ENCODE results near the gene PGAP1.

Gene PGAP1

DNA sequence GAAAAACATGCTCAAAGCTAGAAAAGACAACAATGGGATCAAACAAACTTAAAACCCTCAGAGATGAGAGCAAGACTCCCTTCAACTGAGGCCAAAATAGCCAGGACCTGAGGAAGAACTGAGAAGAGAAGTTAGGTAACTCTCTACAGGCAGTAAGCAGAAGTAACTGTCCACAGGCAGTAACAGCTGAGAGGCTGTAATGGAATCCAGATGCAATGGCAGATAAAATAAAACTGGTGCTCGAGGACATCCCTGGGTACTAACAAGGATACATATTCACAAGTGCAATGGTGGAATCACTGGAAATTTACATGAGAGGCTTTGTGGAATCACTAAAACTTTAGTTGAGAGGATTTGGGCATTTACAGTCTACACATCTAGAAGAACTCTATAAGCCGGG is 86.9 kb downstream of the PGAP1 start:
- no peak for DNase-seq (ENCODE audit: low read depth)
- H3K4me3 ChIP-seq (ENCODE audit: control insufficient read depth, low read depth, low read length): no peak overlapping the region
- TF ChIP-seq, protein P1, sequence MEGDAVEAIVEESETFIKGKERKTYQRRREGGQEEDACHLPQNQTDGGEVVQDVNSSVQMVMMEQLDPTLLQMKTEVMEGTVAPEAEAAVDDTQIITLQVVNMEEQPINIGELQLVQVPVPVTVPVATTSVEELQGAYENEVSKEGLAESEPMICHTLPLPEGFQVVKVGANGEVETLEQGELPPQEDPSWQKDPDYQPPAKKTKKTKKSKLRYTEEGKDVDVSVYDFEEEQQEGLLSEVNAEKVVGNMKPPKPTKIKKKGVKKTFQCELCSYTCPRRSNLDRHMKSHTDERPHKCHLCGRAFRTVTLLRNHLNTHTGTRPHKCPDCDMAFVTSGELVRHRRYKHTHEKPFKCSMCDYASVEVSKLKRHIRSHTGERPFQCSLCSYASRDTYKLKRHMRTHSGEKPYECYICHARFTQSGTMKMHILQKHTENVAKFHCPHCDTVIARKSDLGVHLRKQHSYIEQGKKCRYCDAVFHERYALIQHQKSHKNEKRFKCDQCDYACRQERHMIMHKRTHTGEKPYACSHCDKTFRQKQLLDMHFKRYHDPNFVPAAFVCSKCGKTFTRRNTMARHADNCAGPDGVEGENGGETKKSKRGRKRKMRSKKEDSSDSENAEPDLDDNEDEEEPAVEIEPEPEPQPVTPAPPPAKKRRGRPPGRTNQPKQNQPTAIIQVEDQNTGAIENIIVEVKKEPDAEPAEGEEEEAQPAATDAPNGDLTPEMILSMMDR (IDR thresholded peaks at IDR 0.05; ENCODE audit: control insufficient read depth, insufficient read depth, low read depth, low read length, missing control alignments): no peak

DNA sequence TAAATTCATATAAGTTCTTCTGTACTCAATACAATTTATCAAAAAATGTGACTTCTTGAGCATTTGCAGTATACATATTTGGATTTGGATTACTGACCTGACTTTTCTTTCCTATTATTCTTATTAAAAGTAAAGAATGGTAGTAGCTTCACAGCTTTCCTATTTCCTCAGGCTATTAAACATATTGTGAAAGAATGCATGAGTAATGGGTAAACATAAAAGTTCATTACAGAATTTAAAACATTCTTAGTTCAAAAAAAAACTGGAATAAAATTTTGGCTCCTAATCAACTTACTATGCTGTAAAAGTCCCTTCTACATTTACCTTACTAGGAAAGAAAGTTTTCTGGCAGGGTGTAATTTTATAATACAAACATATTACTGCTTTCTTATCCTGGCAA is 90.1 kb downstream of the PGAP1 start:
- no peak for DNase-seq (ENCODE audit: low read depth)
- no peak overlapping the region for H3K4me3 ChIP-seq (ENCODE audit: control insufficient read depth, low read depth, low read length)
- TF ChIP-seq, protein P1 (IDR thresholded peaks at IDR 0.05; ENCODE audit: control insufficient read depth, insufficient read depth, low read depth, low read length, missing control alignments): no peak

DNA sequence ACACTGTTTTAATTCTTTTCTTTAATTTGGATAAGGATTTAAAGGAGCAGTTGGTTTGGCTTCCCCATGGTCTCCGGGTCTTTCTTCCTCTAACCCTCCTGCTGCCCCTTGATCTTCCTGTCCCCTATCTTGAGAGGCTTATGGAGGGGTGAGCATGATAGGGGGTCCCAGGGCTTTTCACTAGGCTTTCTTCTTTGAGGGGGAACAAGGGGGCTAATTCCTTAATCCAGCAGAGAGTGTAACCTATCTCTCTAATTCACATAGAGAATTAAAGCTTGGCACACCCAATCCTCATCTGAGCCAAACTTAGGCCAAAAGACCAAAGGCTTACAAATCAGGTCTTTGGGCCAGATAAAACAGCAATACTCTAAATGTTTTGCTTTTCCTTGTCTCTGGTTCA is 95.8 kb downstream of the PGAP1 start:
- no peak for DNase-seq (ENCODE audit: low read depth)
- TF ChIP-seq, protein P1 (IDR thresholded peaks at IDR 0.05; ENCODE audit: control insufficient read depth, insufficient read depth, low read depth, low read length, missing control alignments): no peak

DNA sequence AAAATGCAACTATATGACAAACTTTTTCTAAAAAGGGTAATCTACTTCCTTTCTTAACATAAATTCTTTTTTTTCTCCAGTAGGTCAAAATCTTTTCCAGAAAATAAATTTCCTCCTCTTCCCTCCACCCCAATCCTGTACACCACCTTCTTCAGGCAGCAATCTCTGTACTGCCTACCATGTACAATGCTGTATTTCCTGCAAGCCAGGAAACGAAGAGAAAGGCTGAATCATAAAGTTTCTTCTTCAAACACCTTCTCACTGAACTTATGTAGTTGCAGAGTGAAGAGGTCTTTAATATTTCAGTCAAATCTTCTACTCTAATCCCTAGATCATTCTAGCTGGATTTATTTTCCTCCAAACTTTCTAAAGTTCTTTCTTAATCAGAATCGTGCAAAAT is 99.2 kb downstream of the PGAP1 start:
- TF ChIP-seq, protein P1 (IDR thresholded peaks at IDR 0.05; ENCODE audit: control insufficient read depth, insufficient read depth, low read depth, low read length, missing control alignments): no peak
- H3K4me3 ChIP-seq (ENCODE audit: control insufficient read depth, low read depth, low read length): no peak overlapping the region
- DNase-seq (ENCODE audit: low read depth): no peak

More for the DNA sequence above, 95.8 kb downstream of the PGAP1 start:
- H3K4me3 ChIP-seq (ENCODE audit: control insufficient read depth, low read depth, low read length): no peak overlapping the region

DNA sequence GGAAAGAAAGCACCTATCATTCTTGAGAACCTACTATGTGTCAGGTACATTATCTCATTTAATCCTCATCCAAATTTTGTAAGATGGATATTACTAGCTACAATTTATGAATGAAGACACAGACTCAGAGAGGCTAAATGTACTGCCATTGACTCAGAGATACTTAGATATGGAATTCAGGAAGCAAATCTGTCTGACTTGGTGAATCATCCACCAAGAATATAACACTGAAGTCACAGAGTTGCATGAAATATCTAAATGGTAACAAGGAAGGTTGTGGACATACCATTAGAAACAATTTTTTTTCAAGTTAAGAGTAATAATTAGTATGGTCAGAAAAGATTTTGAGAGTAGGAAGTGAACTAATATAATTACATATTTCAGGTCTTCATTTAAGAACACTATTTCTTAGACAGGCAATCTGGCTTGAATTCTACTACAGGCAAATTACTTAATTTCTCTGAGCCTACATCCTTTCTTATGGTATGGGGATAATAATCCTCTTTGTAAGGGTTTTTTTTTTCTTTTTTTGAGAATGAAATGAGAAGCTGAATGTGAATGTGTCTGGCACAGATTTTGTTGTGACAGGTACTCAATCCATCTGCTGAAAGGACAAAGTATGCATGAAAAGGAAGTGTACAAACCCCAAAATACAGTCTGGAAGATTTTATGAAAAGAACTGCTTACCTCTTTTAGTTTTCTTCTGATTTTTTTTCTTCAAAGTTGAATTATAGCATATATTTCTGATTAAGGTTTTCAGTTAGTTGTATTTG is 102.6 kb downstream of the PGAP1 start:
- DNase-seq (ENCODE audit: low read depth): no peak
- no peak overlapping the region for H3K4me3 ChIP-seq (ENCODE audit: control insufficient read depth, low read depth, low read length)
- TF ChIP-seq, protein P1 (IDR thresholded peaks at IDR 0.05; ENCODE audit: control insufficient read depth, insufficient read depth, low read depth, low read length, missing control alignments): no peak

DNA sequence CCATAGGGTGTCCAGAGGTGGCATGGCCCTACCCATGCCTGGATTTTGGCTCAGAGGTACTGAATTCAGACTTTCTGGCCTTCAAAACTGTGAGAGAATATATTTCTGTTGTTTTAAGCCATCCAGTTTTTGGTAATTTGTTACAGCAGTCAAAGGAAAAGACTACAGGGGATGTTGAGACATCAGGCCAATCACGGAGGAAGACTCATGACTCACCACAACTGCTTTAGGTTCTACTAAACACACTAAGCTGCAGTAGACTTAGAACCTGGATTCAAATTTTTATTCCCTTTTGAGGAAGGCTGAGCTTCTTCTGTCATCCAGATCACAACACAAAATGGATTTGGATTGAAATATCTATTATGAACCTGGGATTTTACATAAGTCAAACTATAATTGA is 105.3 kb downstream of the PGAP1 start:
- no peak overlapping the region for H3K4me3 ChIP-seq (ENCODE audit: control insufficient read depth, low read depth, low read length)
- DNase-seq (ENCODE audit: low read depth): no peak
- TF ChIP-seq, protein P1 (IDR thresholded peaks at IDR 0.05; ENCODE audit: control insufficient read depth, insufficient read depth, low read depth, low read length, missing control alignments): no peak

Data from AG09309 (cell line).